SU-DHL-6 (cell line): ENCODE data around the gene NRIP3.

Experiments
- H2AFZ ChIP-seq: fragments of 200-600 bp; sonication (generic); 2 replicates; pipeline ENCODE4 v1.6.1; 2014; ENCODE audit warnings: low read depth, mild to moderate bottlenecking, moderate library complexity, mixed read lengths, antibody characterized with exemption, low read length; ENCODE audit not compliant: severe bottlenecking
- H3F3A ChIP-seq: fragments of 200-600 bp; shearing (Covaris generic); 2 replicates; pipeline ENCODE4 v1.6.0; 2016; ENCODE audit warnings: antibody characterized with exemption, mild to moderate bottlenecking; ENCODE audit not compliant: insufficient read depth
- H3K27ac ChIP-seq: fragments of 200-600 bp; sonication (generic); 2 replicates; pipeline ENCODE4 v1.5.1; 2016; ENCODE audit warnings: low read depth, mild to moderate bottlenecking, low read length, moderate library complexity, mixed read lengths
- H3K27me3 ChIP-seq: fragments of 200-600 bp; sonication (generic), shearing (Covaris generic); 2 replicates; pipeline ENCODE4 v1.6.0; 2014; ENCODE audit warnings: mild to moderate bottlenecking, low read length
- H3K36me3 ChIP-seq: fragments of 200-600 bp; sonication (generic); 2 replicates; pipeline ENCODE4 v1.6.1; 2014; ENCODE audit warnings: mild to moderate bottlenecking, low read length, mixed read lengths
- H3K4me2 ChIP-seq: fragments of 300-600, 200-600 bp; shearing (Covaris generic), sonication (generic); 2 replicates; pipeline ENCODE4 v1.6.0; 2014; ENCODE audit warnings: low read length, low read depth, mild to moderate bottlenecking; ENCODE audit not compliant: poor library complexity, severe bottlenecking
- H3K4me3 ChIP-seq: fragments of 200-600 bp; sonication (generic); 2 replicates; pipeline ENCODE4 v1.5.1; 2014; ENCODE audit warnings: antibody characterized with exemption, low read length, mild to moderate bottlenecking, mixed read lengths; ENCODE audit not compliant: insufficient read depth, poor library complexity, severe bottlenecking
- H3K79me2 ChIP-seq: fragments of 200-600 bp; sonication (generic); 2 replicates; pipeline ENCODE4 v1.6.1; 2014; ENCODE audit warnings: mild to moderate bottlenecking, low read length, moderate library complexity; ENCODE audit not compliant: insufficient read depth
- H3K9ac ChIP-seq: fragments of 200-600 bp; sonication (generic); 2 replicates; pipeline ENCODE4 v1.7.0; 2014; ENCODE audit warnings: mild to moderate bottlenecking, low read length
- H3K9me2 ChIP-seq: fragments of 200-600 bp; sonication (generic); replicated peaks from 2 replicates; pipeline ENCODE4 v1.6.1; 2014; ENCODE audit warnings: low read length; ENCODE audit not compliant: insufficient read depth
- H3K9me3 ChIP-seq: fragments of 200-600 bp; sonication (generic); 2 replicates; pipeline ENCODE4 v1.6.1; 2014; ENCODE audit warnings: low read length, mixed read lengths; ENCODE audit not compliant: insufficient read depth
- H4K20me1 ChIP-seq: fragments of 200-600 bp; sonication (generic); 2 replicates; pipeline ENCODE4 v1.6.1; 2014; ENCODE audit warnings: low read depth, mild to moderate bottlenecking, antibody characterized with exemption, low read length, moderate library complexity, mixed read lengths
- CTCF ChIP-seq: fragments of 200-600 bp; sonication (generic); IDR thresholded peaks from one replicate; pipeline ENCODE4 v1.5.1; 2017; ENCODE audit warnings: antibody characterized with exemption, mild to moderate bottlenecking, low read length, moderate library complexity; ENCODE audit not compliant: insufficient read depth, poor library complexity, severe bottlenecking
- EZH2phosphoT487 ChIP-seq: fragments of 200-600 bp; sonication (generic), shearing (Covaris generic); conservative IDR thresholded peaks from 2 replicates; pipeline ENCODE4 v1.6.1; 2018; ENCODE audit warnings: mild to moderate bottlenecking, antibody characterized with exemption, low read length, moderate library complexity, mixed read lengths

The NRIP3 gene

GRCh38 chr11:8971924-8972316 is 31.9 kb downstream of the NRIP3 start:
- Histone ChIP-seq H3K9ac (no peak overlapping the region), H3K79me2 (no peaks in the 10 kb centered on the region), H3K4me2 (no peak overlapping the region), H3K9me2 (no peaks in the 10 kb centered on the region), H3K9me3 (no peaks in the 10 kb centered on the region), H3K27ac (no peak overlapping the region), H3K27me3 (no peaks in the 10 kb centered on the region), H3K36me3 (no peaks in the 10 kb centered on the region), H2AFZ (no peak overlapping the region), H3F3A (no peaks in the 10 kb centered on the region), H4K20me1 (no peaks in the 10 kb centered on the region), H3K4me3 (no peak overlapping the region)
- TF ChIP-seq CTCF (no peak), EZH2phosphoT487 (no peak)

GRCh38 chr11:8971196-8971923 is 32.4 kb downstream of the NRIP3 start:
- no peaks in the 10 kb centered on the region for H3K36me3 ChIP-seq
- H2AFZ ChIP-seq = no peak overlapping the region
- no peaks in the 10 kb centered on the region for H3K9me2 ChIP-seq
- no peaks in the 10 kb centered on the region for H3F3A ChIP-seq
- H3K4me3 ChIP-seq = no peak overlapping the region
- no peak for TF ChIP-seq EZH2phosphoT487
- TF ChIP-seq CTCF = no peak
- H4K20me1 ChIP-seq = no peaks in the 10 kb centered on the region
- no peaks in the 10 kb centered on the region for H3K9me3 ChIP-seq
- H3K27me3 ChIP-seq = no peaks in the 10 kb centered on the region
- H3K4me2 ChIP-seq = no peak overlapping the region
- H3K79me2 ChIP-seq = no peaks in the 10 kb centered on the region
- H3K27ac ChIP-seq = no peak overlapping the region
- no peak overlapping the region for H3K9ac ChIP-seq

GRCh38 chr11:8967184-8967583 is 36.6 kb downstream of the NRIP3 start:
- Histone ChIP-seq H3K9me2 (no peaks in the 10 kb centered on the region), H3K27ac (no peak overlapping the region), H3K9ac (no peak overlapping the region), H3K4me2 (no peak overlapping the region), H3K4me3 (no peak overlapping the region), H4K20me1 (no peaks in the 10 kb centered on the region), H3K79me2 (peaks cover 20% of the 10 kb centered on the region), H3F3A (no peaks in the 10 kb centered on the region; the same call in 1 of the 2 replicates), H3K27me3 (no peaks in the 10 kb centered on the region), H3K36me3 (no peaks in the 10 kb centered on the region), H2AFZ (no peak overlapping the region), H3K9me3 (no peaks in the 10 kb centered on the region)
- TF ChIP-seq CTCF (no peak), EZH2phosphoT487 (no peak)
